HepG2 (cell line): ENCODE measurements around the gene AKAP6.

Source experiments
- CHD4 ChIP-seq: fragments of 200-600 bp; sonication (generic); IDR thresholded peaks from 2 replicates; pipeline ENCODE4 v1.7.0; 2017; ENCODE audit warnings: mild to moderate bottlenecking, low read length, borderline replicate concordance
- CTCF ChIP-seq: sonication (generic); formaldehyde crosslinking; IDR thresholded peaks from 2 replicates; pipeline ENCODE4 v1.5.0; 2020; ENCODE audit warnings: mild to moderate bottlenecking, missing genetic modification reagents, moderate library complexity
- HOXA7 ChIP-seq: sonication (generic); formaldehyde crosslinking; IDR thresholded peaks from 2 replicates; pipeline ENCODE4 v1.8.1; 2022; ENCODE audit warnings: mild to moderate bottlenecking, missing genetic modification reagents, moderate library complexity
- MXI1 ChIP-seq: IDR thresholded peaks from 3 replicates; pipeline ENCODE4 v1.6.1; 2012; ENCODE audit warnings: low read depth, low read length, inconsistent platforms, borderline replicate concordance
- NFYB ChIP-seq: sonication (generic); formaldehyde crosslinking; IDR thresholded peaks from 2 replicates; pipeline ENCODE4 v1.4.0; 2020; ENCODE audit warnings: missing genetic modification reagents
- POLR2AphosphoS5 ChIP-seq: IDR thresholded peaks from 2 replicates; pipeline ENCODE4 v1.6.1; 2012; ENCODE audit warnings: low read depth, low read length
- ZBTB49 ChIP-seq: sonication (generic); formaldehyde crosslinking; IDR thresholded peaks from 2 replicates; pipeline ENCODE4 v1.4.0; 2020; ENCODE audit warnings: missing genetic modification reagents, borderline replicate concordance
- ZNF597 ChIP-seq: sonication (generic); formaldehyde crosslinking; IDR thresholded peaks from 2 replicates; pipeline ENCODE4 v1.5.0; 2020; ENCODE audit warnings: missing genetic modification reagents
- ZSCAN20 ChIP-seq: sonication (generic); formaldehyde crosslinking; IDR thresholded peaks from 2 replicates; pipeline ENCODE4 v1.4.0; 2020; ENCODE audit warnings: missing genetic modification reagents, mild to moderate bottlenecking, borderline replicate concordance

- TF ChIP-seq POLR2AphosphoS5 = no peak
- TF ChIP-seq ZBTB49 (CRISPR knock-in tag) = no peak
- TF ChIP-seq CTCF = no peak
- TF ChIP-seq NFYB (CRISPR knock-in tag) = no peak
- TF ChIP-seq HOXA7 (CRISPR knock-in tag) = no peak
- TF ChIP-seq ZSCAN20 (CRISPR knock-in tag) = no peak
- TF ChIP-seq MXI1 = no peak
- no peak for TF ChIP-seq CHD4
- TF ChIP-seq ZNF597 (CRISPR knock-in tag) = no peak
Observed at GRCh38 chr14:32447371-32447770, 118.3 kb downstream of the AKAP6 start.
